Measurements from ENCODE around the gene LST1.
"Not testable (repeated sequence)": the region's sequence is repeated elsewhere in the genome, so short reads cannot be mapped to it uniquely, and the experiment has no call there.

The LST1 gene

DNA sequence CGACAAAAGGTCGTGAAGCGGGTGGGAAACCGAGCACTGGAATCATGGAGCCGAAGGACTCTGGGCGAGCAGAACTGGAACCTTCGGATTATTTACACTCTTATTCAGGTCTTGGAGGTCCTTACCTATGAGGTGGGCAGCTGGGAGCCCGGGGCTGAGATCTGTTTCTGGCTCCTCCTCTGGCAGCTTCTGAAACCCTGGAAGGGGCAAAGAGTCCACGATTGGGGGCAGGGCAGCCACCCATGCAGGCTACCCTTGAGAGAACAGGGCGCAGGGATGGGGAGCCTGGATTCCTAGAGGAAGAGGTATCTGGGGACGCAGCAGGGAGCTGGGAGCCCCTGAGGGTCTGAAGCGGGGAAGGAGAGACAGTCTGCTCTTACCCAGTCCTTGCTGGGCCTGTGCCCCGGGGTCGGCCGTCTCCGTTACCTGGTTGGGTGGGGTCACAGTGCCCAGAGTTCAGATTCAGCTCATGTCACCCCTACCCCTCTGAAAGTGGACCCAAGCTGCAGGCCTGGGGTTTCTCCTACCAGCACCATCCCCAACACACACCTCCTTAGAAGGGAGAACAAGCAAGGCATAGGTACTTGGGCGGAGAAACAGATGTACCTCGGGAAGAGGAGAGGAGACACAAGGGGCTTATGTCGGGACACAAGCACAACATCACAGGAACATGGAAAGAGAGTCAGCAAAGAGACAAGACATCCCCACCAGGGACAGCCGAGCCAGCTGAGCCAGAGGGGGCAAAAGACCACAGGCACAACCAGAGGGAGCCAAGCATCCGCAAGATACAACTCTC is 4.4 kb upstream of the LST1 start:
- no peak for DNase-seq

DNA sequence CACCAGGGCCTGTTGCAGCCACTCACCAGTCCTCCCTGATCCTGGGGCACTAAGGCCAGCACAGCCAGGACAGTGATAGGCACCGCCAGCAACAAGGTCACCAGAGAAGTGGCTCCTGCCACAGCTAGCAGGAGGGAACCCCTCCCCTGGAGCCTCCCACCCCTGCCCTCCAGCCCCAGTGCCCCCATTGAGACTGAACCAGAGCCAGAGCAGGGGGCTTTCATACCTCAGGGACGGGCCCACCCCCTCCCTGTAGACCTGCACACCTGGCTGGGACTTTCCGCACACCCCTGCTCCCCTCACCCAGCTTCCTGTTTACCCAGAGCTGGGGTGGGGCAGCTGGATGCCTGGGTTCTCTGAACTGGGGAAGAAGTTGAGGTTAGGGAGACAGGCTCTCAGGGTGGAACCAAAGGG is 3.8 kb upstream of the LST1 start, which contains the start of gene LTB:
LTB (minus strand) TSS at position 195 of the 414 bp plus-strand sequence; CDS start at position 188, 7 bp downstream.
- no peak for DNase-seq

DNA sequence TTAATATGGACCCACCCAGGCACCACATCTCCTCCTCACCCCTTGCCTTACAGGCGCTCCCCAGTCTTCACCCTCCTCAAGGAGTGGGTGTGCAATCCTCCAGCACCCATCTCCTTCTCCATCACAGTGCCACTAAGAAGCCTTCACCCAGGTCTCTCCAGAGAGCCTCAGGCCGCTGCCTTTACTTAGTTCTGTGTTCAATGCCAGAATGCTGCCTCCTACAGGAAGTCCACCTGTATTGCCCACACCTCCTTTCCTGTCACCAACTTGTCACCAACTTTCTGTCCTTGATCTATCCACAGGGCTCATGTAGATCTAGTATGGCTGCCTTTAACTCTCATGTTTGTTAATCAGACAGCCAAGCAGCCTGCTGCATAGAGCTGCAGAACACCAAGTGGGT is 586 bp upstream of the LST1 start:
- no peak for DNase-seq

DNA sequence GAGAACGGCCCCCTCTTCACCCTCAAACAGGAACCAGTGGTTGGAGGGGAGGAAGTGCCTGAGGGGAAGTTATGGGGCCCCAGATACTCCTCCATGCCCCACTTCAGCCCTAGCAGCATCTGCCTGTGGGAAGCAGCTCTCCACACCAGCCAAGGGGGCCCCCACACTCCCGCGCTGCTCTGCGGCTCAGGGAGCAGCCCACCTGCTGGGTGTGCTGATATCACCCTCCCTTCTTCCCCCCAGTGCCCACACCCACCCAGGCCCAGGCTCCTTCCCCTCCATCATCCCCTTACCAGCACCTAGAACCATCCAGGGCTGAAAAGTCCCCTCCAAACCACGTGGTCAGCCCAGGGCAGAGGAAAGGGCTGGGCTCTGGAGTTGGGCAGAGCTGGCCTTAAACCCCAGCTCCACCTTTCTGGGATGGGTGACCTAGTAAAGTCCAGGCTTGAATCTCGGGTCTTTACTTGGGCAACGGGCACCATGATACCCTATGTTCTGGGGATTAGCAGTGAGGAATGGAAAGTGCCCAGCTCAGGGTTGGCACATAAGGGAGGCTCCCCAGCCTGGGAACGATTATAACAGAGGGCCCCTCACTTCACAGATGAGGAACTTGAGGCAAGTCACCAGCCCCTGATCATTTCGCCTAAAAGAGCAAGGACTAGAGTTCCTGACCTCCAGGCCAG is 663 bp downstream of the LST1 start:
- DNase-seq: no peak

DNA sequence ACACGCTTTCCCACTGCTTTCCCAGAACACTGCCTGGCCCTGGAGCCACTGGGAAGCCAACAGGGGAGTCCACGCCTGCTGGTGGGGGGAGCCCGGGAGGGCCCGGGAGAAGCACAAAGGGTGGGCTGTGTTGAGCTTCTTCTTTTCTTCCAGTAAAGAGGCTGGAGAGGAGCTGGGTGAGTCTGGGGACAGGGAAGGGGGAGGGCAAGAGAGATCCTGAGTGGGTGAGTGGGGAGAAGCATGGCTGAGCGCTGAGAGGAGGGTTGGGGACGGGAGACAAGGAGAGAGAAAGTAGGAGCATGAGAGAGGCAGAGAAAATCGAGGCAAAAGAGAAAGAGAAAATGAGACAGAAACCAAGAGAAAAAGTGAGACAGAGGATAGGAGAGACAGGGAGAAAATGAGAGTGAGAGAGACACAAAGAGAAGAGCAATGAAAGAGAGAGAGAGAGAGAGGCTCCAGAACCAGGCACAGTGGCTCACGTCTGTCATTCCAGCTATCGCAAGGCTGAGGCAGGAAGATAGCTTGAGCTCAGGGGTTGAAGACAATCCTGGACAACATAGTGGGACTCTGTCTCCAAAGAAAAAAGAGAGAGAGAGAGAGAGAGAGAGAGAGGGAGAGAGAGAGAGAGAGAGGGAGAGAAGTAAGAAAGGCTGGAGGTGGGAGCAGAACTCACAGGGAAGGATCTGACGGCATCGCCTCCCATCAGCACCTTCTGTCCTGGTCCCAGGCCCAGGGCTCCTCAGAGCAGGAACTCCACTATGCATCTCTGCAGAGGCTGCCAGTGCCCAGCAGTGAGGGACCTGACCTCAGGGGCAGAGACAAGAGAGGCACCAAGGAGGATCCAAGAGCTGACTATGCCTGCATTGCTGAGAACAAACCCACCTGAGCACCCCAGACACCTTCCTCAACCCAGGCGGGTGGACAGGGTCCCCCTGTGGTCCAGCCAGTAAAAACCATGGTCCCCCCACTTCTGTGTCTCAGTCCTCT is 2.0 kb downstream of the LST1 start:
- DNase-seq: no peak

DNA sequence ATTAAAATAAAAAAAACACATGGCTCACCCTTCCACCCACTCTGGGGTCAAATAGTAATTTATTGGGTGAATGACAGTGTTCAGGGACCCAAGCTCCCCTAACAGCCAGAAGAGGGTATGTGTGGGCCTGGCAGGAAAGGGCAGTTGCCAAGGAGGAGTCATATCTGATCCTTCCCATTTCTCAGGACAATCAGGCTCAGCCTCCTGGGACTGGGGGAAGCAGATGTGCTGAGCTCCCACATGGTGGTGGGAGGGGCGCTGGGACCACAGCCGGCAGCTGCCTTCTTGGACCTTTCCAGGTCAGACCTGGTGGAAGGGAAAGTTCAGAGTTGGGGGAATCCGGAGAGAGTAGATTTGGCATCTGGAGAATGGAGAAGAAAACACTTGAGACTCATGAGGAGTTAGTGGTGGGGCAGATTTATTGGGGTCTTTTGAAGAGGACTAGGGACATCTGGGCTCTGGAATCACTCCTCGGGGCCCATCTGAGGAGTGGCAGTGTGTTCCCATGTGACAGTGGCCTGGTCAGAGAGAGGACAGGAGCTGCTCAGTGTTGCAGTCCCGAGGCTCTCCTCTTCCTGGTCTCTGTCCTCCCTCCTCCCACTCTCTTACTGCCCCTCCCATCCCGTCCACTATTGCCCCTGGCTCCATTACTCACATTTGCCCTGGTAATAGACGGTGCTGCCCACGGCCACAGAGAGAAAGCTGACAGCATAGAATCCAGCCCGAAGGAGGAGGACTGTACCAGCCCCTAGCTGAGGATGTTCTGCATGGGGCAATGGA is 3.0 kb downstream of the LST1 start:
- no peak for DNase-seq

DNA sequence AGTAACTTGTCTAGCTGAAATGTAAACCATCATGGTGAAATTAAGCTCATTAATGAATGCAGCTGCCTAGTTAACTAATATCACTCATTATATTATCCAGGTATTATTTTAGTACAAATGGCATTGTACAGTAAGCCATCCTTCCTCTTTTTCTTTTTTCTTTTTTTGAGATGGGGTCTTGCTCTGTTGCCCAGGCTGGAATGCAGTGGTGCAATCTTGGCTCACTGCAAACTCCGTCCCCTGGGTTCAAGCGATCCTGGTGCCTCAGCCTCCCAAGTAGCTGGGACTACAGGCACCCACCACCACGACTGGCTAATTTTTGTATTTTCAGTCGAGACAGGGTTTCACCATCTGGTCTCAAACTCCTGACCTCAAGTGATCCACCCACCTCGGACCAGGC is 4.6 kb downstream of the LST1 start:
- DNase-seq: not testable (repeated sequence)

DNA sequence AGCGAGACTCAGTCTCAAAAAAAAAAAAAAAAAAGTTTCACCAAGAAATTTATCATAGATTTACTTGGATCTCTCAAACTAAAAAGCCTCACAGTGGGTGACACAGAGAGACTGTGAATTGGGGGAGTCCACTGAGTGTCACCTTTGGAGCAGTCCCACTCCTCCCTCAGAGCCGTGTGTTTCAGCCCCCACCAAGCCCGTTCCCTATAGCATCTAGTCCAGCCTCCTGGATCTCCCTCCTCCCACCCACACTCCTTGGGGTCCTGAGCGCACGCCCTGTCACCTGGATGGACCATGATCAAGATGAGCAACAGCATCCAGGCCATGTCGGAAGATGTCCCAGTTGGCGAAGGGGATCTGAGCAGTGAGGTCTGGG is 6.3 kb downstream of the LST1 start:
- DNase-seq: no peak

DNA sequence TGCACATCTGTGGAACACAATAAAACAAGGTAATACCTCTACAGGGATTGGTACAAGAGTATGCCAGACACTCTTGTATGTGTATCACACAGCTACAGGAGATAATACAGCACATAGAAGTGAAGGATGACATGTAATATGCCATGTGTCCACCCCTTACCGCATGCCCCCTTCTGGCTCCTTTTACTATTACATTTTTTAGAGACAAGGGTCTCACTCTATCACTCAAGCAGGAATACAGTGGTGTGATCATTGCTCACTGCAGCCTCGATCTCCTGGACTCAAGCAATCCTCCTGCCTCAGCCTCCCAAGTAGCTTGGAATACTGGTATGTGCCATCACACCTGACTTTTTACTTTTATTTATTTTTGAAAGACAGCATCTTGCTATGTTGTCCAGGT is 10.9 kb downstream of the LST1 start:
- DNase-seq: peak; percentile 17

DNA sequence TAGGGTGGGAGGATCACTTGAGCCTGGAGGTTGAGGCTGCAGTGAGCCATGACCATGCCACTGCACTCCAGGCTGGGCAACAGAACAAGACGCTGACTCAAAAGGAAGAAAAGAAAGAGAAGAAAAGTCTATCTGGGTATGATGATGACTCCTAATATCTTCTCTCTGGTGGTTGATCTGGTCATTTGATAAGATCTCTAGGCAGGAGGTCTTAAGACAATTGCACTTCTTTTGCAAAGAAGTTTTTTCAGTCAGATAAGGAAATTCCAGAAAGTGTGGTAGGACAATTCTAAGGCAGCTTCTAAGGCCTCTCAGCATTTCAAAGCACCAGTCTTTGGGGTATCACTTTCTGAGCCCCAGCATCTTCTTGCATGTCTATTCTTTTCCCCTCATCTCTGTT is 21.2 kb downstream of the LST1 start:
- no peak for DNase-seq

DNA sequence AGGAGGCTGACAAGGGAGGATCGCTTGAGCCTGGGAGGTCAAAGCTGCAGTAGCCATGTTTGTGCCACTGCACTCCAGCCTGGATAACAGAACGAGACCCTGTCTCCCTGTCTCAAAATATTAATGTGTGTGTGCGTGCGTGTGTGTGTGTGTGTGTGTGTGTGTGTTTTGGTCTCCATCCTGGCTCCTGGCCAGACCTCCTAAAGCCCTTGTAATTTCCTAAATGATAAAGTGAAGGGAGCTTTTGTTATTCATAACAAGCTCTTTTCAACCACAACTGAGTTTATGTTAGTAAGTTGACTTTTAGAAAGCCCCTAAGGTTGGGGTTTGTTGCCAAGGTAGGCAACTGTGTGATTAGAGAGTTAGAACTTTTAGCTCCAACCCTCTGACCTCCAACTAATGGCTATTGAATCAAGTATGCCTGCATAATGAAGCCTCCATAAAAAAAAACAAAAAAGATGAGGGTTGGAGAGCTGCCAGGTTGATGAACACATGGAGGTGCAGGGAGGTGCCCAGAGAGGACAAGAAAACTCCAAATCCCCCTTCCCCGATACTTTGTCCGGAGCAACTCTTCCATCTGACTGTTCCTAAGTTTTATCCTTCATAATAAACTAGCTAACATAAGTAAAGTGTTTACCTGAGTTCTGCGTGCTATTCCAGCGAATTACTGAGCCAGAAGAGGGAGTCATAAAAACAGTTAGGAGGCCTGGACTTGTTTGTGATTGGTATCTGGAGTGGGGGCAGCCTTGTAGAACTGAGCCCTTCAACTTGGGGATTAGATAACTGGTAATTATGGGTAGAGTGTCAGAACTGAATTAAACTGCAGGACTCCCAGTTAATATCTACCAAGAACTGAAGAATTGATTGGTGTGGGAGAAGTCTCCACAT is 23.7 kb downstream of the LST1 start:
- DNase-seq: no peak

DNA sequence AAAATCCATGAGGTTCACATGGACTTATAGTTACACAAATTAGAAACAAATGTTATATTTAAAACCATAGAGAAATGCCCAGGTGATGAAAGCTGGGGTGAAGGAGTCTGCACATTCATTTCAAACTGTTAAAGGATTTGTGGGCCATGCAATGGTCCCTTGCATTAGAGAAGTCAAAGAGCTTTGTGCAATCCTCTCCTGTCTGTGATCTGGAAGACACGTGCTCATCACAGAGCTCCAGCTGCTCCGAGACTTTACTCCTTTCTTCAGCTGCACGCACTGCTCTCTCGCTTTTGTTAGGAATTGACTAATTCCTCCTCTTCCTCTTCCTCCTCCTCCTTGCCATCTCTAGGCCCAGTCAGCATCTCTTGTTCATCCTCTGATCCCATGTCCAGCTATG is 24.9 kb downstream of the LST1 start:
- no peak for DNase-seq

DNA sequence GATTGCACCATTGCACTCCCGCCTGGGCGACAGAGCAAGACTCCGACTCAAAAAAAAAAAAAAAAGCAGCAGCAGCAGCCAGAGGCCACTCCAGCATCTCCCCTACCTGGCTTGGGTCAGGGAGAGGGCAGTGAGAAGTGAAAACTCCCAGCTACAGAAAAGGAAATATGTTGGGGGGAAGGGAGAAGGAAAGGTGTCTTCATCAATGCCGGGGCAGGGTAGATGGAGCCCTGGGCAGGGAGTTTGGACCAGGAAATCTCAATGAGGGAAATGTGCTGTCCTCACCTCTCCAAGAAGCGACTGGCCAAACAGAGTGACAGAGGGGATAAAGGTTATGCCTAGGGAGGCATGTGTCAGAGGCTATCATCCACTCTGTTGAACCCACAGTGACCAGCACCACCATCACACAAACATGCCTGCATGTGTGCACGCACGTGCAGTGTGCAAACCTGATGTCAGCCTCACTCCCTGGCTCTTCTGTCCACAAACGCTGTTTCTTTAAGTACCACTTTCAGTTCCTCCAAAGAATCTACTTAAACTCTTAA is 28.1 kb downstream of the LST1 start:
- no peak for DNase-seq

DNA sequence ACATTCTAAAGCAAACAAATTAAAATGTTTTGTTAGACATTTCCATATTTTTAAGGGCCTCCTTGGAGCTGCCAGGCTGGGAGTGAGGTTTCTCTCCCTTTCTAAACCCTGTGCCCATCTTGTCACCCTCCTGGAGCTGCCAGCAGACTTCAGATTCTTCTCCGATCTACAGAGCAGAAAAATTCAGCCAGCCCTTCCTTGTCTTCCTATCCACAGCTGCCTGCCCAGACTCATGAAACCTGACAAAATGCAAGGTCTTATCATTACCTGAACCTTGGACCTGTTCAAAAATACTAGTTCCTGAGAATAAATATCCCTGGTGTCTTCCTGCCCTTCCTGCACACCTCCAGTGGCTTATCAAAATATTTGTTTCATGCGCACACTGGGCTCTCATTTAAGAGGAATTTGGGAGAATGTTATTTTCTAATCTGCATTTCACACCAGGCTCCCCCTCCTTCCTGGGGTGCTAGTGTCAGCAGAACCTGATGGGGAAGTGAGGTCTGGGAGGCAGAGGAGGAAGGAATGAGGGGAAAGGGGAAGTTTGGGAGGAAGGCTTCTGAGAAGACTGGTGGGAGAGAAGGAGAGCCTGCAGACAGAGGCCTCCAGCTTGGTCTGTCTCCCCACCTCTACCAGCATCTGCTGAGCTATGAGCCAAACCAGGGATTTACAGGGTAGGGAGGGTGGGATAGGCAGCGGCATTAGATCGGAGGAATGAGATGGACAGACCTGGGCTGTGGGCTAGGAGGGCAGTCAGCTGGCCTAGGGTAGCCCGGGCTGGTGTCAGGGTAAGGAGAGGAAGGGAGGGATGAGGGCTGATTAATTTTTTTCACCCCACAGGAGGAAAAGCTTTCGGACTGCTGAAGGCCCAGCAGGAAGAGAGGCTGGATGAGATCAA is 28.9 kb downstream of the LST1 start, which contains the start of gene AIF1:
AIF1 (plus strand) TSS at position 551 of the 895 bp plus-strand sequence; CDS start at position 647, 96 bp downstream.
- no peak for DNase-seq

DNA sequence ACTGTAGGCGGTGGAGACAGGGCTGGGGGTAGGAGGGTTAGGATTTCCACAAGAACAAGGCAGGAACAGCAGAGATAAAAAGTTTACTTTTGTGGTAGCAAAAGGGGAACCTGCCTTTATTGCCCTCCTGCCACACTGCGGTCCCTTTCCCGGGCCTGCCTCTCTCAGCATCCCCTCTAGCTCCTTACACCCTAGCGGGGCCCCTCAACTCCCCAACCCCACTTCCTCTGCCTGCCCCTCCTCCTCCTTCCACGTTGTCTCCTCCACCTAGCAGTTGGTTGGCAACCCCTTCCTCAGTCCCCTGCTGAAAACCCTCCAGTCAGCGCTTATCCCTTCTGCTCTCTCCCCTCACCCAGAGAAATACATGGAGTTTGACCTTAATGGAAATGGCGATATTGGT is 29.7 kb downstream of the LST1 start:
- no peak for DNase-seq

DNA sequence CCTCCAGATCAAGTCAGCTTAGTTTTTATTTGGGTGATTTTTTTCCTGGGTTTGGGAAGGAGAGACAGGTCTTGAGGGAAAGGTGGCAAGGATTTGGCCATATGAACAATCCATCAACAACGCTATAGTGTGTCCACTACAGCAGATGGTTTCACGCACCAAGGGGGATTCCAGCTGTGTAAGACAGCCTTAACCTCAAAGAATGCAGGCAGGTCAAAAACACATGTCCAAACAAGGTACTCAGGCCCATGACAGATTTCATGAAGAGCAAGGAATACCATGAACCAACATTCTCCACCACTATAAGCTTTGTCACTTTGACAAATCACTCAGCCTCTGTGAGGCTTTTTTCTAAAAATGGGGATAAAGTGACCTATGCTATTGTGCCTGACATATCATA is 30.9 kb downstream of the LST1 start:
- no peak for DNase-seq

DNA sequence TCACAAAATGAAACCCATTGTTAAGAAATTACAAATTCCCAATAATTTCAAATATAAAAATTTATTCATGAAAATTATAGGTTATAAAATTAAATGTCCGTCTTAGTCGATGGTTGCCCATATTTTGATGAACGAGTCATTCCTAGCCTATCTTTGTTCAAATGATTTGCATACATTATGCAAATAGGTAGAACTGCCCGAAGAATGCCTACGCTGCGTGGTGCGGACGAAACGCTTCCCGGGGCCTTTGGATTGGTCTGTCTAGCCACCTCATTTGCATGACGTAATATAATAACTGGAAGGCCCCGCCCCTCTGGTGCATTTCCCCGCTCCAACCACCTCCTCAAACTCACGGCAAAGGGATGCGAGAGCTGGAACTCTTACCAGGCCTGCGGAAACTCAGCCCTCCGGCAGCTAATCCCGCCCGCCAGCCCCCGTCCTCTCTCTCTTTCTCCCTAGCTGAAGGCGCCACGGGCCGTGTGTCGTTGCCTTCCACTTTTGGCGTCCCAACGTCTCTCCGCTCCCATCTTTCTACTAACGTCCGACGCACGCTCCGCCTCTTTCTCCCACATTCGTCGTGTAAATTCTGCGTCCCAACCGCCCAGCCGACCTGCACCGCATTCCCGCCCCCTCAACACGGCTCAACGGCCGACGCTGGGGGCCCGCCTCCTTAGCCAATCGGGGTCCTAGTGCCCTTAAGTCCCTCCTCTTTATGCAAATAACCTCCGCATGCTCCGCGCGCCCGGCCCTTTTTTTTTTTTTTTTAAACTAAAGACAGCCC is 33.9 kb downstream of the LST1 start:
- peak; percentile 96 for DNase-seq

DNA sequence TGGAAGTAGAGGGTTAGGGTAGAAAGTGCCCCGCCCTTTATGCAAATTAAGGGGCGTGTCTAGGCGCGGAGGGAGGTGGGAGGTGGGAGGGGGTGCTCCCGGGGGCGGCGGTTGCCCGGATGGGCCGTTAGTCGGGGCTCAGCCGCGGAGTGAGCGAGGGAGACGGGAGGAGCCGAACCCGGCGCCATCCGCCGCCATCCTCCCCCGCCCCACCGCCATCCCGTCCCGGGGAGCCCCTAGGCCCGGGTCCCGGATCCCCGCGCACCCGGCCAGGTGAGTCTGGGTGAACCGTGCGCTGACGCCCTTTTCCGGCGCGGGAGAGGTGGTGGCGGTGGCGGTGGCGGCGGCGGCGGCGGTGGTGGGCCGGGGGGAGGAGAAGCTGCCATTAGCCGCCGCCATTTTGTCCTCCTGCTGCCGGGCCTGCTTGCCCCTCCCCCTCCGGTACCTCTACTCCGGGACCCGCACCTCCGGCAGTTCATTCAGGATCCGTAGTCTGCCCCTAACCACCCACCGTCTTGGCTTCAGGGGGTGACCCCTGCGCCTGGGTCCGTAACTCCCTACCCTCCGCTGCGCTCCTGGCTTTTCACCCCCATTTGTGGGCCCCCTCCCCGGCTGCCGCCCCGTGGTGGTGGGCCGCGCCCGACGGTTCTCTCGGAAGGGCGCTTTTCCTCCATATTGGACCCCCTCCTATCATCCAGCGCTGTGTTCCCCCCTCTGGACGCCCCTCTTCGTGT is 34.7 kb downstream of the LST1 start, which contains the start of gene PRRC2A:
PRRC2A (plus strand) TSS at position 130 of the 734 bp plus-strand sequence. CDS start 2,075 bp downstream, outside the sequence.
- peak; percentile 61 for DNase-seq

All from NCI-H1694 treated with DMSO at 0.1 percent for 48 hours (cell line).